Activated T-cell treated with anti-CD3 and anti-CD28 coated beads, Interleukin-2, amount 50 U/mL, for 1 hour (primary cell): ENCODE measurements around the gene RAD21L1.
A peak's percentile ranks its signal among the peaks of the same experiment; 100 is the strongest.

Source experiments
- DNase-seq: peaks from one replicate; pipeline ENCODE4 v3.0.0-alpha.2; 2020

Gene RAD21L1

GRCh38 chr20:1225783-1226654 is at the start of gene RAD21L1:
RAD21L1 (plus strand) TSS chr20:1226044; CDS start chr20:1228454, 2,410 bp downstream.
- peak; percentile 80 for DNase-seq

GRCh38 chr20:1177680-1178079 is 48.2 kb upstream of the RAD21L1 start:
- no peak for DNase-seq

- DNase-seq = no peak
Observed at GRCh38 chr20:1178103-1178502, 47.7 kb upstream of the RAD21L1 start.

- DNase-seq = no peak
Observed at GRCh38 chr20:1178623-1179022, 47.2 kb upstream of the RAD21L1 start.

- no peak for DNase-seq
Observed at GRCh38 chr20:1180949-1181348, 44.9 kb upstream of the RAD21L1 start.

- no peak for DNase-seq
Observed at GRCh38 chr20:1182106-1182505, 43.7 kb upstream of the RAD21L1 start.

- DNase-seq = no peak
Observed at GRCh38 chr20:1183153-1183552, 42.7 kb upstream of the RAD21L1 start.

GRCh38 chr20:1184260-1184637 is 41.6 kb upstream of the RAD21L1 start:
- DNase-seq = no peak

- peak; percentile 23 for DNase-seq
Observed at GRCh38 chr20:1184638-1185315, 41.1 kb upstream of the RAD21L1 start, which contains the start of gene TMEM74B. TMEM74B (minus strand) TSS chr20:1184981; CDS start chr20:1183801, 1,180 bp downstream.

- DNase-seq = no peak
Observed at GRCh38 chr20:1185316-1185741, 40.5 kb upstream of the RAD21L1 start.

- peak; percentile 42 for DNase-seq
Observed at GRCh38 chr20:1185790-1186334, 40.0 kb upstream of the RAD21L1 start.

- DNase-seq = no peak
Observed at GRCh38 chr20:1186367-1186991, 39.4 kb upstream of the RAD21L1 start.

GRCh38 chr20:1187605-1188171 is 38.2 kb upstream of the RAD21L1 start:
- DNase-seq = no peak

- no peak for DNase-seq
Observed at GRCh38 chr20:1188347-1188746, 37.5 kb upstream of the RAD21L1 start.

GRCh38 chr20:1189827-1190226 is 36.0 kb upstream of the RAD21L1 start:
- no peak for DNase-seq

- DNase-seq = no peak
Observed at GRCh38 chr20:1190847-1191246, 35.0 kb upstream of the RAD21L1 start.

- DNase-seq = no peak
Observed at GRCh38 chr20:1191299-1191698, 34.5 kb upstream of the RAD21L1 start.

GRCh38 chr20:1195226-1195625 is 30.6 kb upstream of the RAD21L1 start:
- no peak for DNase-seq

GRCh38 chr20:1196634-1197033 is 29.2 kb upstream of the RAD21L1 start:
- no peak for DNase-seq

- no peak for DNase-seq
Observed at GRCh38 chr20:1197801-1198200, 28.0 kb upstream of the RAD21L1 start.

- no peak for DNase-seq
Observed at GRCh38 chr20:1198751-1199150, 27.1 kb upstream of the RAD21L1 start.

- DNase-seq = no peak
Observed at GRCh38 chr20:1199212-1199873, 26.5 kb upstream of the RAD21L1 start.
